OCI-LY1 (cell line): ENCODE data around the gene LVRN.
A peak's percentile ranks its signal among the peaks of the same experiment; 100 is the strongest.

Experiments
- H2AFZ ChIP-seq: fragments of 200-600 bp; sonication (generic), shearing (Covaris generic); 2 replicates; pipeline ENCODE4 v1.6.0; 2014; ENCODE audit warnings: antibody characterized with exemption, mild to moderate bottlenecking, low read length
- H3F3A ChIP-seq: fragments of 200-600 bp; sonication (generic), shearing (Covaris generic); 2 replicates; pipeline ENCODE4 v1.6.0; 2014; ENCODE audit warnings: mild to moderate bottlenecking, antibody characterized with exemption, low read length, moderate library complexity; ENCODE audit not compliant: insufficient read depth
- H3K27ac ChIP-seq: fragments of 200-600 bp; sonication (generic); 2 replicates; pipeline ENCODE4 v1.5.1; 2014; ENCODE audit warnings: low read length, mixed run types, mild to moderate bottlenecking, low read depth; ENCODE audit not compliant: poor library complexity, severe bottlenecking
- H3K27me3 ChIP-seq: fragments of 200-600 bp; sonication (generic); 2 replicates; pipeline ENCODE4 v1.6.0; 2014; ENCODE audit warnings: antibody characterized with exemption, mild to moderate bottlenecking, low read length, moderate library complexity; ENCODE audit not compliant: insufficient read depth
- H3K36me3 ChIP-seq: fragments of 200-600 bp; sonication (generic); 2 replicates; pipeline ENCODE4 v1.6.1; 2014; ENCODE audit warnings: mild to moderate bottlenecking, antibody characterized with exemption, low read length, moderate library complexity, mixed read lengths; ENCODE audit not compliant: insufficient read depth
- H3K4me1 ChIP-seq: fragments of 200-600 bp; sonication (generic); 2 replicates; pipeline ENCODE4 v1.5.1; 2014; ENCODE audit warnings: mild to moderate bottlenecking, low read length, moderate library complexity; ENCODE audit not compliant: insufficient read depth, severe bottlenecking
- H3K4me2 ChIP-seq: fragments of 200-600 bp; sonication (generic), shearing (Covaris generic); 2 replicates; pipeline ENCODE4 v1.6.1; 2014; ENCODE audit warnings: low read length
- H3K4me3 ChIP-seq: fragments of 200-600 bp; sonication (generic); 2 replicates; pipeline ENCODE4 v1.5.1; 2014; ENCODE audit warnings: low read length, low read depth, mild to moderate bottlenecking, mixed read lengths; ENCODE audit not compliant: poor library complexity, severe bottlenecking
- H3K79me2 ChIP-seq: fragments of 200-600 bp; shearing (Covaris generic); 2 replicates; pipeline ENCODE4 v1.6.1; 2016; ENCODE audit warnings: mixed run types, low read length, mixed read lengths; ENCODE audit not compliant: insufficient read depth
- H3K9ac ChIP-seq: fragments of 200-600 bp; sonication (generic), shearing (Covaris generic); 2 replicates; pipeline ENCODE4 v1.6.1; 2014; ENCODE audit warnings: mild to moderate bottlenecking, low read length, mixed read lengths
- H3K9me2 ChIP-seq: fragments of 200-600 bp; sonication (generic), shearing (Covaris generic); 2 replicates; pipeline ENCODE4 v1.6.1; 2014; ENCODE audit warnings: low read depth, mild to moderate bottlenecking, low read length, mixed read lengths
- H3K9me3 ChIP-seq: fragments of 200-600 bp; shearing (Covaris generic); 2 replicates; pipeline ENCODE4 v1.6.1; 2014; ENCODE audit warnings: low read length, mixed read lengths
- H4K20me1 ChIP-seq: fragments of 200-600 bp; sonication (generic), shearing (Covaris generic); 2 replicates; pipeline ENCODE4 v1.6.0; 2016; ENCODE audit warnings: mild to moderate bottlenecking, low read length; ENCODE audit not compliant: insufficient read depth
- CTCF ChIP-seq: fragments of 200-600 bp; sonication (generic), shearing (Covaris generic); IDR thresholded peaks from 2 replicates; pipeline ENCODE4 v1.5.1; 2017; ENCODE audit warnings: mild to moderate bottlenecking, antibody characterized with exemption, low read length, moderate library complexity, mixed read lengths
- EZH2 ChIP-seq: fragments of 200-600 bp; sonication (generic), shearing (Covaris generic); IDR thresholded peaks from 2 replicates; pipeline ENCODE4 v1.8.0; 2017; ENCODE audit warnings: borderline replicate concordance, mixed run types, mild to moderate bottlenecking, antibody characterized with exemption, low read length, moderate library complexity, mixed read lengths

The LVRN gene

GRCh38 chr5:116032094-116032517 lies 69.8 kb downstream of the LVRN start, which contains the start of gene ARL14EPL:
Gene ARL14EPL, plus strand, starts transcription at chr5:116032472. Its CDS starts 18,994 bp downstream, at chr5:116051466.
- no peak within 1 kb of the TSS for H3K27ac ChIP-seq
- H3K9ac ChIP-seq, result no peak within 1 kb of the TSS

GRCh38 chr5:116032991-116033390 lies 70.7 kb downstream of the LVRN start:
- Histone ChIP-seq H3K9me3 (no peaks in the 10 kb centered on the region), H3K4me2 (no peak overlapping the region), H4K20me1 (no peaks in the 10 kb centered on the region), H3K27me3 (no peaks in the 10 kb centered on the region), H2AFZ (no peak overlapping the region), H3K36me3 (no peaks in the 10 kb centered on the region), H3K27ac (no peak overlapping the region), H3F3A (no peaks in the 10 kb centered on the region), H3K9me2 (no peaks in the 10 kb centered on the region), H3K79me2 (no peaks in the 10 kb centered on the region), H3K4me1 (peaks cover 40% of the 10 kb centered on the region), H3K9ac (no peak overlapping the region), H3K4me3 (no peak overlapping the region)
- TF ChIP-seq EZH2, result no peak
- TF ChIP-seq CTCF, result no peak

More at GRCh38 chr5:116032094-116032517, 69.8 kb downstream of the LVRN start, which contains the start of gene ARL14EPL:
- peaks cover 34% of the 10 kb centered on the region for H3K4me1 ChIP-seq
- H3K4me2 ChIP-seq, result peak within 1 kb of the TSS; percentile 20; the same call in 1 of the 2 replicates
- H3K36me3 ChIP-seq, result no peaks in the 10 kb centered on the region
- no peaks in the 10 kb centered on the region for H3K9me2 ChIP-seq
- H3F3A ChIP-seq, result no peaks in the 10 kb centered on the region
- no peaks in the 10 kb centered on the region for H3K27me3 ChIP-seq
- H3K9me3 ChIP-seq, result no peaks in the 10 kb centered on the region
- no peak within 1 kb of the TSS for H2AFZ ChIP-seq
- no peak within 1 kb of the TSS for H3K4me3 ChIP-seq
- TF ChIP-seq EZH2 (no peak), CTCF (peak; percentile 35; the same call in 1 of the 2 replicates)
- H4K20me1 ChIP-seq, result no peaks in the 10 kb centered on the region
- no peaks in the 10 kb centered on the region for H3K79me2 ChIP-seq

GRCh38 chr5:116035123-116035522 lies 72.8 kb downstream of the LVRN start:
- Histone ChIP-seq H3K27me3 (no peaks in the 10 kb centered on the region), H3K4me1 (peaks cover 57% of the 10 kb centered on the region), H3K79me2 (no peaks in the 10 kb centered on the region), H3K27ac (no peak overlapping the region), H3K9ac (no peak overlapping the region), H2AFZ (0 out of 2 replicates have a peak overlapping the region, but pooled peaks have one; percentile 44), H3F3A (no peaks in the 10 kb centered on the region), H3K9me3 (no peaks in the 10 kb centered on the region), H3K36me3 (no peaks in the 10 kb centered on the region), H3K4me3 (no peak overlapping the region), H3K4me2 (no peak overlapping the region), H4K20me1 (no peaks in the 10 kb centered on the region), H3K9me2 (no peaks in the 10 kb centered on the region)
- TF ChIP-seq CTCF (no peak), EZH2 (no peak)
